ENCODE data around the gene CARMIL3.
A peak's percentile ranks its signal among the peaks of the same experiment; 100 is the strongest.

Gene CARMIL3

DNA sequence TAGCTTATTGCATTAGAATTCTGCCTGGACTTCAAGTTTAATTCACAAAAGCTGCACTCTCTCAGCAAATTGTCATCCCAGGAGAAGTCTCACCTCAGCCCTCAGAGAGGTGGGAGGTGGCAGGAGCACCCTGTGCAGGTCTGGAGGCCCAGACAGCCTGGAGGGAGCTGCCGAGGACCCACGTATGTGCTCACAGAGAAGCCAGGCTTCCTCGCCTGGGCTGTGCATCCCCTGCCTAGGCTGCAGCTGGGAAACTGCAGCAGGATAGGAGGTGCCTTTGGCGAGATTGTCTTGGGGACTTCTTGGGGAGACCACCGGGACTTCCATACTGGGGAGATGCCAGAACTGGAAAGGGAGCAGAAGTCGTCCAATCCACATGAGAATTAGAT, 28.3 kb downstream of the CARMIL3 start:
- DNase-seq = no peak

DNA sequence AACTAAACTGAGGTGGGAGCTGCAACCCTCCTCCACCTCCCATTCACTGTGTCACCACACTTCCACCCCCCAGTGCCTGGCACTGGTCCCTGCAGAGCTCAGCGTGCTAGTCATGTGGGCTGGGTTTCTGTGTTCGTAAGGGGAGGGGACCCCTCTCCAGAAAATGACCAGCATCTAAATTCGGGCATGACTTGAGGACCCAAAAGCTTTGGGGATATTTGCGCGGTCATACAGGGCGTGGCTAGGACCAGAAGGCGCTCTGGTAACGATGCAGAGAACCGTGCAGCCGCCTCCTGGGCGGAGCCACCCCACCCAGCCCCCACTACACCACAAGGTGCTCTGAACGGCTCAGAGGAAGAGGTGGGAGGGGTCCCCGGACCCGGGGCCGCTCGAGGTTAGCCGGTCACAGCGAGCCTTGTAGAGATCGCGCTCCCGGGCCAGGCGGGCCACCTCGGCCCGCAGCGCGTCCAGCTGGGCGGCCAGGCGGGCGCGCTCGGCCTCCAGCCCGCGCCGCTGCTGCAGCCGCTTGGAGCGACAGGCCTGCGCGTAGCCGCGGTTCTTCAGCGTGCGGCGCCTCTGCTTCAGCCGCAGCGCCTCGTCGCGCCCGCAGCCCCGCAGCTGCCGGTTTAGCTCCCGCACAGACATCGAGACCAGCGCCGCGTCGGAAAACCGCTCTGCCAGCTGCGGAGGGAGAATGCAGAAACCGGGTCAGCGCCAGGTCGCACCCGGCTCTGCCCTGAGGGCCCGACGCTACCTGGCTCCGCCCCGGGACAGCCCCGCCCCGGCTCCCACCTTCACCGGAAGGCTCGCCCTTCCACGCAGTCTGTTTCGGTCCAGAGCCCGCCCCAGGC, 29.3 kb downstream of the CARMIL3 start:
- DNase-seq = peak; percentile 6 to 78

DNA sequence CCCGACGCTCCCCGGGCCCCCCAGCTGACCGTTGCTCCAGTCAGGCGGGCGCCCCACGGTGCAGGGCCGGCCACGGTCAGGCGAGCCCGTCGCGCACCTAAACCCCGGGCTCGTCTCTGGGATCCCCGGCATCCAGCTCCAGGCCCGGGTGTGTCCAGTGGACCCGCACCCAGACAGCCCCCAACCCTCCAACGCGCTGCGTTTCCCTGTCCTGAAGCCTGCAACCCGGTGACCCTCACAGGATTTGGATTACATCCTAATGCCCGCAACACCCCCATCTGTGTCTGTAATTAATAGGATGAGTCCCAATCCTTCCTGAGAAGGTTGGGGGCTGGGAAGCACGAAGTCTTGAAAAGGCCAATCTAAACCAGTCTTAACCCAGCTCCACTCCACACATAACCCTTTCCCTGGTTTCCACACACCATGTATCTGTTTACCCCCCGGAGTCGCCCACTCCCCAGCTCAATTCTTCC, 30.0 kb downstream of the CARMIL3 start:
- DNase-seq = no peak

DNA sequence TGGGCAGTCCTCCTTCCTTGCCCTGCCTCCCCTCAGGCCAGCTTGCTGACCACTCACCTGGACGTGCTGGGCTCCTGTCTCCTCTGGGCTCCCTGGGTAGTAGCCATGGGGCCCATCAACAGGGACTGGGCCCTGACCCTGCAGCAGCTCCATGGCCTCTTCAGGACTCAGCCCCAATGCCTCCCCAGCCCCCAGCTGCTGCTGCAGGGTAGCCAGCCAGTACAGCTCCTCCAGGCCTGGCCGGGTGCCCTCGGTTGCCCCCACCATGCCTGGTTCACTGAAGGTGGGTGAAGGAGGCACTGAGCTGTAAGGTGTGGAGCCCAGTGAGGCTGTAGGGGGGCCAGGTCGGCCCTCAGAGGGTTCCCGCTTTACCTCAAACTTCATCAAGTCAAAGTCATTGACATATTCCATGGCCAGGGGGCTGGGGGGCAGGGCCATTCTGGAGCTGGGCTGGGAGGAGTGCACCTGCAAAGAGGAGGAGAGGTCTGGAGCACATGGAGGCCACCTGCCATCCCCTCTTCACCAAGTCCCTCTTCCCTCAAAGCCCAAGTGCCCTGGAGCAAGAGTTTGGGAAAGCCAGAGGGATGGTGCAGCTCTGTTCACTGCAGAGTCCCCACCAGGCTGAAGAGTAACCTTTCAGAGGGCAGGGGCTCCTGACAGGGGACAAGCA, 30.7 kb downstream of the CARMIL3 start:
- DNase-seq = no peak

DNA sequence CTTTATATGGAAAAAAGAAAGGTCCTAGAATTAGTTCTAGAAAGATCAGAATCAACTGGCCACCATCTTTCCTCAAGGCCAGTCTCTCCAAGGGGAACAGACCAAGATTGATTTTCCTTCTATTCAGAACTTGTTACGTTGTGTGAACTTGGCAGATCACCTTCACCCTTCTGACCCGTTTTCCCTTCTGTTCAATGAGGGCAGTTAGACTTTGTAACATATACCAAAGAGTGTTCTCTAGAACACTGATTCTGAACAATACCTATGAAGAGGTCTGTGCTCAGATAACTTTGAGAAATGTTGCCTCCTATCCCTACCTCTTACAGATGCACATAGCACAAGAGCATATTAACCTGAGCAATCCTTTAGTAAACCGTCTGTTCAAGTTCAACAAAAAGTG, 31.7 kb downstream of the CARMIL3 start:
- no peak for DNase-seq

DNA sequence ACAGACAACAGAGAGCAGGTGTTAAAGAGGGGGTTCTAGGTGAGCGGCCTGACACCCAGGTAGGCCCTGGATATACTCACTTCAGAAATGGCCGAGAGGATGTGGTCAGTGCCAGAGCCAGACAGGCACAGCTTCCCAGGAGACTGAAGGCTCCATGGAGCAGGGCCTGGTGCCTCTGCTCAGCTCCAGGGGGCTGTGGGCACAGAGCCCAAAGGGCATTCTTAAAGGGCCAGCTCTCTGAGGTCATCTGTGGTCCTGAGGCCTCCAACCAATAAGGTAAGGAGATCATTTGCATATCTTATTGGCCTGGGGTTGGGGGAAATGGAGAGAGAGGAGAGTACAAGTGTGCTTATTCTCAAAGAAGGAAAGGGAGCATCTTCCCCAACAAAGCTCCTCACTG, 32.6 kb downstream of the CARMIL3 start:
- DNase-seq = no peak

DNA sequence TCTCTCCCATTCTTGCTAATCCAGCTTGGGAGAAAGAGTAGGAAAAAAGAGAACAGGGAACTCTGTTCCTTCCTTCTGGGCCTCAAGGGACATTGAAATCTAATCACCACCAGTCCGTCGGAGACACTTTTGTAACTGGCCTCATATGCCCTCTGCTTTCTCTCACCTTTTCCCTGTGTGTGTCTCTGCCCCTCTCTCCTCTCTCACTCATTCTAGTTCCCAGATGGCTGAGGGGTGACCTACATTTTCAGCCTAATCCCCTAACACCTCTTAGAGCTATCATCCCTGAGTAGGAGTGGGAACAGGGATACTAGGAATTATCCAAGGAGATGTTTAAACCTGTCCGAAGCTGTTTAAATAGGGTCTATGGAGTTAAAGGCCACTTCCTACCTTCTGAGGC, 33.4 kb downstream of the CARMIL3 start:
- DNase-seq = no peak

DNA sequence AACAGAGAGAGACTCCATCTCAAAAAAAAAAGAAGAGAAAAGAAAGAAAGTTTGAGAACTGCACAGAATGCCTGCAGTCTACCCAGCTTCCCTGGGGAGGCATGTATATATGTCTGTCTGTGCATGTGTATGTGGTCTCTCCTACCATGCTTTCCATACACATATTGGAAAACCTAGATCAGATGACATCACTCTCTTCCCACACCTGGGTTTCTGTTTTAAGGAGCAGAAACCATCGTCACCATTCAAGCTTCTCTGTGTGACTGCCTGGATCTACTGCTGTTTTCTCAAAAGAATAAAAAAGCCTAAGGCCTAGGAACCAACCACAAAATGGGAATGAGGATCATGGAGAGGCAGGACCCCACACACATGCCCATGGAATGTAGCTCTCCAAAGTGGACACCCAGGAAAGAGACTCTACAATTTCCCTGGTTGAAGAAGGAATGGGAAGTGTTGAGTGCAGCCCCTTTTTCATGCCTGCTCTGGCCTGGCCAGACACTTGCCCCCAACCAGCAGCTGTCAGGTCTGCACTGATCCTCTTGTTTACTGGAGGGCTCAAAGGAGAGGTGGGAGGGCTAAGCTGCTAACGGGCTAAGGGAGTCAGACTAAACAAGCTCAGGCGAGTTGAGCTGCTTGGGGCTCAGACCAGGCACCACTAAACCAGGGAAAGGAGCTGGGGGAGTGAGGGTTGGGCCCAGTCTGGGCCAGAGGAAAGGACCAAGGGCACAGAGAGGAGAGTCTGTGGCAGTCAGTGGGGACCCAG, 34.6 kb downstream of the CARMIL3 start:
- no peak for DNase-seq

DNA sequence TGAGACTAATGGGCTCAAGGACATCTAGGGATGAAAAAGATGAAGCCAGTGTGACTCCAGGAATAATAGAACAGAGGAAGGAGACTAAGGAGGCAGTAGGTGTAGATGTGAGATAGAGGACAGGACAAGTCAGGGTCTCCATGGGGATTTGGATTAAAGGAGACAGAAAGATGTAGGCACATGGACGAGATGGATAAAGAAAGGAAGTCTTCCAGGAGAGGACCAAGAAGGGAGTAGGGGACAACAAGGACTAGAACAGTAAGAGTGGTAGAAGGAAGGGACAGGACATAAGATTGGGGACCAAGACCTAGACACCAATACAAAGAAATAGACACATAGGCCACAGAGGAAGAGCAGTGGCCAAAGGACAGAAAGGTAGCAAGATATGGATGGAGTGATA, 35.2 kb downstream of the CARMIL3 start:
- DNase-seq = no peak

DNA sequence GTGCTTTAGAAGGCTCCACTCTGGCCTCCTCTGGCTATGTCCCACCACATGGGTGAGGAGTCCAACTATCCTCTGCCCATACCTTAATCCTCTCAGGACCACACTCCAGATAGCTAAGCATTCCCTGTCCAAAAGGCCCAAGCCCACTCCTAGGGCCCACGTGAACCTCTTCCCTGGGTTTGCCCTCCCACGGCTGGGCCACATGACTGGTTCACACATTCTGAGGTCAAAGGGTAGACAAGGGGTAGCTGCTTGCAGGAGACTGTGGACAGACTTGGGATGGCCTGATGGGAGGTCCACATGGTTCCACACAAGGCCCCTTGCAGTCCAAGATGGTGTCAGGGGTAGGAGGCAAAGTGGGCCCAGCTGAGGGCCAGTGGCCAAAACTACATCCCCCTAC, 36.3 kb downstream of the CARMIL3 start:
- DNase-seq = no peak

DNA sequence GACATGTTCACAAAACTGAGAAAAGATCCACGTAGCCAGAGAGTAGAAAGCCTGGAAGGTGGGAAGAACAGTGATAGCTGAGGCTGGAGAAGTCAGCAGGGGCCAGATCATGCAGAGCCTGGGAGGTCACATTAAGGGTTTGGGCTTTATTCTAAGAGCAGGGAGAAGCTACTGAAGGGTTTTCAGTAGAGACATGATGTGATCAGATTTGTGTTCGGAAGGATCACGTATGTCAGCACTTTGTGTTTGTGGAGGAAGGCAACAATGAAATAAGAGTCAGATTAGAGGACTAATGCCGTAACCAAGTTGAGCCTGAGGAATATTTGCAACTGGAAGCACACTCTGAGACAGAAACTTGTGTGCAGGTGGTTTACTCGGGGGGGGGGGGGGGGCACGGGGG, 38.1 kb downstream of the CARMIL3 start:
- no peak for DNase-seq

DNA sequence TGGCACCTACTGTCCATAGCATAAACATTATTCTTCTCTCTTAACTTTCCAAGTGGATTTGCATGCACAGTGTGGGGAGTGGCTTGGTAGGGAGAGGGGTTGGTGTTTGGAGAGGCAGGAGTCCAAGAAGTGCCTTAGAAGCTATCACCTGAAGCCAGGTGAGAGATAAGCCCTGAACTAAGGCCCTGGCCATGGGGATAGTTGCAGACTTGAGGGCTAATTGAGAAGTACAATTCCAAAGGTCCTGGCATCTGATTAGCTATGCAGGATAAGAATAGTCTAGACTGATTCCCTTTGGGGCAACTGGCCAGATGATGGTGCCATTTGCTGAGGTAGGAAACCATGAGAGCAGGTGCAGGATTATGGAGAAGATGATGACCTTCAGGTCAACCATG, 40.3 kb downstream of the CARMIL3 start:
- DNase-seq = peak; percentile 26 to 42

DNA sequence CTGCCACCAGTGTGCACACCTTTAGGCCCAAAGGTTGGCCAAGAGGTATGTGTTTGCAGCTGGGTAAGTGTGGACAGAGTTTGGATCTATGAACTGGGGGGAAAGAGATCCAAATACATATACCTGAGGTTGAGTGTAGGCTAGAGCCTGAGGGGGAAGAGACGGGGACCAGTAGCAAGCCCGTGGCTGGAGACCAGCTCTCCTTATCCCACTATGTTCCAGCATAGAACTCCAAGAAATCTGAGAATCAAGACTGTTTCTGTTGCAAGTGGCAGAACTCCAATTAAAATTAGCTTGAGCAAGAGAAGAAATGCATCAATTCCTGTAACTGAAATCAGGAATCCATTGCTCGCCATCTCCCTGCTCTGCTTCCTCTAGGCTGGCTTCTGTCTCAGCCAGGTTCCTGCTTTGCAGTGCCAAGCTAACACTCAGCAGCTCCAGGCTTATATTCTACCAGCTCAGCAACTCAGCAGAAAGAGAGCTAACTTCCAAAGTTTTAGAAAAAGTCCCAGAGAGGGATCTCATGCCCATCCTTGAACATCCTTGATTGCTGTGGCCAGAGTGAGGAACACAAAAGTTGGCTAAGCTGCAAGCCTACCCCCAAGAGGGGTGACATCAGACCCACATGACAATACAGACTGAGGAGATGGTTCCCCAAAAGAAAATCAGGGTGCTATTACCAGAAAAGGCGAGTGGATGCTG, 40.8 kb downstream of the CARMIL3 start:
- DNase-seq = no peak

DNA sequence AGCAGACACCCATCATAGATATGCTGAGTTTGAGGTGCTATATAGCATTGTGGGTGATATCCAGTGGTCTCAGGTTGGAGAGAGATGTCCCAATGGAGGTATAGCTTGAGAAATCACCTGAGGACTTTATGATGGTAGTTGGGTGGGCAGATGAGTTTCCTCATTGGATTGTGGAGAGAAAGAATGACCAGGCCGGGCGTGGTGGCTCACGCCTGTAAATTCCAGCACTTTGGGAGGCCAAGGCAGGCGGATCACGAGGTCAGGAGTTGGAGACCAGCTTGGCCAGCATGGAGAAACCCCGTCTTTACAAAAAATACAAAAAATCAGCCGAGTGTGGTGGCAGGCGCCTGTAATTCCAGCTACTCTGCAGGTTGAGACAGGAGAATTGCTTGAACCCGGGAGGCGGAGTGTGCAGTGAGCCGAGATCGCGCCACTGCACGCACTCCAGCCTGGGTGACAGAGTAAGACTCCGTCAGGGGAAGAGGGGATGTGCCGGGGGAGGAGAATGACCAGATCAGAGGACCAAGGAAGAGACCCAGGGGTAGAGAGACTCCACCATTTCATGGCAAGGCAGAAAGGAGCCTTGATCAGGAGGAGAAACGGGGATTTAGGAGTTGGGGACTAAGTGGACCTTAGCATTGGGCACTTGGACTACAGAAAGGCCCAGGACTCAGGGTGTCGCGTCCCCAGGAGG, 41.5 kb downstream of the CARMIL3 start:
- DNase-seq = no peak

DNA sequence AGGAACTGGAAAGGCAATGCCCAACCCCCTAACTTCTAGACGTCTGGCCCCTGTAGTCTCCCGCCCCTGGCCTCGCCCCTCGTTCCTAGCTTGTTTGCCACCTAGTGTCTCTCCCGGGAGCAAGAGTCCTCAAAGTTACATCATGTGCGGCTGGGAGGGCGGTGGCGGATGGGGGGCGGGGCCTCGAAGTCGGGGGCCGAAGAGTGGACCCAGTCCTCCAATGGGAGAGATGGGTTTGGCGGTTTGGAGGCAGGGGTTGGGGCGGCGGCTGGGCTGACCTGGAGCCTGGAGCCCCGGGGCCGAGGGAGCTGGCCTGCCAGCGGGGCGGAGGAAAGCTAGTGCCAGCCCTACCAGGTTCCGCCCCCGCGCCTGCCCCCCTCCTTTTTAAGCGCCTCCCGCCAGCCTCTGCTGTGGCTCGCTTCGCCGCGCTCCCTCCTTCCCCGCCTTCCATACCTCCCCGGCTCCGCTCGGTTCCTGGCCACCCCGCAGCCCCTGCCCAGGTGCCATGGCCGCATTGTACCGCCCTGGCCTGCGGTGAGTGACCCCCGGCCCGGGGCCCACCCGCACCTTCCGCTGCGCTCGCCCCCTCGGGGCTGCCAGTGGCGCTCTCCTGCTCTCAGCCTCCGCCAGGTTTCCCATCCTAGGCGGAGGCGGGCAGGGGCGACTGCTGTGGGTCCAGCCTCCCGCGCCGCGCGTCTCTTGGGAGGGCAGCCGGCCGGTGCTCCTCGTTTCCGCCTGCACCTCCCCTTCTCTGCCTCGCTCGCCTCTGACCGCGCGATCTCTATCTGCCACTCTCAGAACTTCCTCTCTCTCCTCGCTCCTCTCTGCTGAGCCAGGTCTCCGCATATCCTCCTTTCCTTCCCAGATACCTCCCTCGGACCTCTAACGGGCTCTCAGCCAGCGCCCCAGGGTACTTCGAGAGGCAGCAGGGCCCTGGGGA, 42.4 kb downstream of the CARMIL3 start, which contains the start of gene PCK2:
PCK2 (plus strand) TSS at position 411 of the 940 bp plus-strand sequence; CDS start at position 506, 95 bp downstream.
- DNase-seq = peak; percentile 60 to 91

DNA sequence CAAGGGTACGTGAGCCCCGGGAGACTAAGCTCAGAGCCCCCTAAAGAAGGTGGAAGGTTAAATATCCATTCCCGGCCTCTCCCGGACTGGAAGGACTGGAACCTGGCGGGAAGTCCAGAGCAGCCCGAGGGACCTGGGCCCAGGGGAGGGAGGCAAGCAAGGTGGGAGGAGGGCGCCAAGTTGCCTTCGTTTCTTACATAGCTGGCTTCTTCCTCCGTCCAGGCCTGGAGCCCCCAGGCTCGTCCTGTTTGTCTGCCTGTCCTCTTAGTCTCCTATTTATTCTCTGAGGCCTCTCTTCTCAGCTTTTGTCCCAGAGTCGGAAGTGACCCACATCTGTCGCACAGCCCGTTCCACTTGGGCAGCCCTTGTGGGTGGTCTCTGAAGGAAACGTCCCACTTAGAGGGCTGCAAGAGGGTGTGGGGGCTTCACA, 43.0 kb downstream of the CARMIL3 start:
- DNase-seq = no peak

DNA sequence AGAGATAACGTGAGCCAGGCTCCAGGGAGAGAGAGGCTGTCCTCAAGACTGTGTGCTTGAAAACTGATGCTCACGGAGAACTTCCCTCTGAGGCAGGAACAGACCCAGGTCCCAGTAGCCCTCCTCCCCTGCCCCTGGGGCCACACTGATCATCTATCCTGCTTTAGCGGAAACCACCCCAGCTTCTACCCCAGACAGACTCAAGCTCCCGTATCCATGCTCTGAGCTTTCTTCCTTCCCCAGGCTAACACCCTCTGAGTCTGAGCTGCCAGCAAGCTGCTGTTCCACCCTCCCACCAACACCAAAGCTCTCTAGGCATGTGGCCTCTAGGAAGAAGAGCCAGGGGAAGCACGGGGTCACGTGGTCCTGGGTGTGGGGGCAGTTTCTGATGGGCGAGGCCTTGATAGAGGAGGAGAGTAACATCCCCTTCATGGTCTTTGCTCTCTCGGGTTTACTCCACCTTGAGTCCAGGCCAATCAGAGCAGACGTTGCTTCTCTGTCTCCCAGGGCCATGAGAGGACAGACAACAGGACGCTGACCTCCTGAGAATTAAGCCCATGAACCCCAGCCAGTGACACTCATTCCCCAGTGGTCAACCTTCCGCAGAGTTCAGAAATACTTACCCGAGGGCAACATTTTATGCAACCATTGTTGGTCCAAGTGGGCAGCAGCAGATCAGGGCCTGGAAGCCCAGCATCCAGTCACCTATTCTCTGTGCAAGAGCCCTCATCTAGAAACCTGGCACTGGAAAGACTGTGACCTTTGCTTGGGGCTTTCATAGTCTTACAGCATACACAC, 43.7 kb downstream of the CARMIL3 start:
- DNase-seq = peak; percentile 26 to 53

DNA sequence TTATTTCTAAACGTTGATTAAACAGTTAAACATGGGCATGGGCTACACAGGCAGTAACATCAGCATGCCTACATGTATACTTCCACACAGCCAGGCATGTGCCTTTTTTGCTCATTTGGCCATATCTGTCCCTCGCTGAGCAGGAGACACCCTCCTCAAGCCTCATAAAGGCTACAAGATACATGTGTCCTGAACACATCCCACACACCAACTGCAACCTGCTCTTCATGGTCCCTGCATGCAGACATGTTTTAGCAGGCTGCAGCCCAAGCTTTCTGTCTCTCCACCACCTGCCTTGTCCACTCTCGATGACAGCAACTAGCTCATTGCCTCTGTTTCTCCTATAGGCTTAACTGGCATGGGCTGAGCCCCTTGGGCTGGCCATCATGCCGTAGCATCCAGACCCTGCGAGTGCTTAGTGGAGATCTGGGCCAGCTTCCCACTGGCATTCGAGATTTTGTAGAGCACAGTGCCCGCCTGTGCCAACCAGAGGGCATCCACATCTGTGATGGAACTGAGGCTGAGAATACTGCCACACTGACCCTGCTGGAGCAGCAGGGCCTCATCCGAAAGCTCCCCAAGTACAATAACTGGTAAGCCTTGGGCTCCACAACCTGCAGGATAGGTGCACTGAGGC, 44.9 kb downstream of the CARMIL3 start:
- no peak for DNase-seq

DNA sequence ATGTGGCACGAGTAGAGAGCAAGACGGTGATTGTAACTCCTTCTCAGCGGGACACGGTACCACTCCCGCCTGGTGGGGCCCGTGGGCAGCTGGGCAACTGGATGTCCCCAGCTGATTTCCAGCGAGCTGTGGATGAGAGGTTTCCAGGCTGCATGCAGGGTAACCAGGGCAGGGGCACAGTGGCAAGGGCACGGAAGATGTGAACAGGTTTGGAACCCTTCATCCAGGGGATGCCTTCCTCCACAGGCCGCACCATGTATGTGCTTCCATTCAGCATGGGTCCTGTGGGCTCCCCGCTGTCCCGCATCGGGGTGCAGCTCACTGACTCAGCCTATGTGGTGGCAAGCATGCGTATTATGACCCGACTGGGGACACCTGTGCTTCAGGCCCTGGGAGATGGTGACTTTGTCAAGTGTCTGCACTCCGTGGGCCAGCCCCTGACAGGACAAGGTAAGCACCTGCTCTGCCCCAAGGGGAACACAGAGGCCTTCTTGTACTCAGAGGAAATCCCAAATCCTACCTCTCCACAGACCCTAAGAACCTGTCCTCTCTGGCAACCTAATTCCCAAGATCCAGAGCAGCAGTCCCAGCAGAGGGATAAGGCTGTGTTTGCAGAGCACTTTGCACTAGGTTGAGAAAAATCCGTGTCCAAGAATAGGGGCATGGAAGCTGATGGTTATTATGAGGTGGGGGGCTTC, 46.6 kb downstream of the CARMIL3 start:
- no peak for DNase-seq

All from NCI-H526 (cell line).